Sigmoid colon (tissue), 7 donors: Measurements from ENCODE around the gene NKAPL. TPM values are rescaled to one million over a fixed set of nuclear protein-coding genes. Genes with fewer than 3 reads are reported as not detected.

Experiments
- DNase-seq: peaks from one replicate; pipeline ENCODE4 v3.0.0-alpha.2; 2019
- H3K27ac ChIP-seq, 4 donors: fragments of 200-600 bp; sonication (generic); one replicate each; pipeline ENCODE4 v1.5.1; 2016 to 2019; ENCODE audit warnings: mild to moderate bottlenecking in 1 of 4
- H3K27me3 ChIP-seq, 3 donors: fragments of 200-600 bp; sonication (generic); one replicate each; pipeline ENCODE4 v1.5.1; 2019; ENCODE audit warnings: mild to moderate bottlenecking in 1 of 3
- H3K36me3 ChIP-seq, 4 donors: fragments of 200-600 bp; sonication (generic); one replicate each; pipeline ENCODE4 v1.5.1; 2016 to 2019
- H3K4me1 ChIP-seq, 4 donors: fragments of 200-600 bp; sonication (generic); one replicate each; pipeline ENCODE4 v1.5.1; 2017 to 2019
- H3K4me3 ChIP-seq, 4 donors: fragments of 200-600 bp; sonication (generic); one replicate each; pipeline ENCODE4 v1.5.1; 2017 to 2019; ENCODE audit warnings: mild to moderate bottlenecking in 2 of 4, moderate library complexity in 1 of 4
- H3K9me3 ChIP-seq, 4 donors: fragments of 200-600 bp in 3 of 4; sonication (generic) in 3 of 4; one replicate each; pipeline versions ENCODE4 v1.5.1 to v1.6.1; 2013 to 2019
- EP300 ChIP-seq, 4 donors: sonication (generic); formaldehyde crosslinking; IDR thresholded peaks; one replicate each; pipeline ENCODE4 v1.6.1; 2017; ENCODE audit warnings: antibody characterized with exemption in 4 of 4
- POLR2A ChIP-seq, 2 donors: fragments of 450-650 bp; IDR thresholded peaks; one replicate each; pipeline ENCODE4 v1.6.1; 2016; ENCODE audit warnings: antibody characterized with exemption in 2 of 2, mild to moderate bottlenecking in 2 of 2, moderate library complexity in 2 of 2
- POLR2AphosphoS5 ChIP-seq, 4 donors: sonication (generic); formaldehyde crosslinking; IDR thresholded peaks; one replicate each; pipeline ENCODE4 v1.6.1; 2017; ENCODE audit warnings: antibody characterized with exemption in 4 of 4
- WGBS, 2 donors: extraction: QIAGEN DNeasy Blood & Tissue Kit; methylation state at CpG; one replicate each; pipeline ENCODE4 v1.1.7; 2013; 5-methylcytosine and 5-hydroxymethylcytosine counted together
- intact Hi-C: fragments of 100-400 bp; cut with DNase I; formaldehyde crosslinking; loops from one replicate; pipeline ENCODE4 v1.15.1; 2023
- polyA plus RNA-seq, 3 donors: library from polyadenylated mRNA; stranded (reverse); fragments of 200-250 nt; gene quantifications; one replicate each; pipeline ENCODE4 v1.2.3, GENCODE V29; 2013
- total RNA-seq, 4 donors: library from RNA; depleted of rRNA; stranded (reverse); fragments of >200 nt; gene quantifications; one replicate each; pipeline ENCODE4 v1.1.0, GENCODE V29; 2016
- TF ChIP-seq, protein P1 (sequence below), 4 experiments: fragments of 450-650 bp in 3 of 4; fragments of 200-600 bp in 1 of 4; IDR thresholded peaks; one replicate each; pipeline ENCODE4 v1.5.1; 2016 to 2019; ENCODE audit warnings: antibody characterized with exemption in 4 of 4, mild to moderate bottlenecking in 3 of 4, moderate library complexity in 2 of 4
- donor health status: healthy with polysubstance abuse.
- donor health status: Bipolar disorder and iron deficiency.
- donor health status: healthy.

NKAPL gene
- total and polyA plus RNA-seq, 7 donors, result 0.55 to 7.5 (median 2.7) TPM; not detected in 1

DNA sequence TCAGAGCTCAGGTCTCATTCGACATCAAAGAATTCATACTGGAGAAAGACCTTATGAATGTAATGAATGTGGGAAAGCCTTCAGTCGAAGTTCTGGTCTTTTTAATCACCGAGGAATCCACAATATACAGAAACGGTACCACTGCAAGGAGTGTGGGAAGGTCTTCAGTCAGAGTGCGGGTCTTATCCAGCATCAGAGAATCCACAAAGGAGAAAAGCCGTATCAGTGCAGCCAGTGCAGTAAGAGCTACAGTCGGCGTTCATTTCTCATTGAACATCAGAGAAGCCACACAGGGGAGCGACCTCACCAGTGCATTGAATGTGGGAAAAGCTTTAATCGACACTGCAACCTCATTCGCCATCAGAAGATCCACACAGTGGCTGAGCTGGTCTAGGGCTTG lies 26.3 kb upstream of the NKAPL start:
- Histone ChIP-seq H3K4me1 (no peaks in the 10 kb centered on the region), H3K27me3 (no peaks in the 10 kb centered on the region), H3K27ac (no peak overlapping the region), H3K9me3 (no peaks in the 10 kb centered on the region), H3K36me3 (peaks cover 0 to 74% (median 33%) of the 10 kb centered on the region in 4 donors), H3K4me3 (no peak overlapping the region)
- intact Hi-C loops, result no loop called here
- WGBS, 2 donors, result 97 to 98% methylated on average over 11 of the region's 11 CpGs
- no peak for DNase-seq
- TF ChIP-seq, protein P1, sequence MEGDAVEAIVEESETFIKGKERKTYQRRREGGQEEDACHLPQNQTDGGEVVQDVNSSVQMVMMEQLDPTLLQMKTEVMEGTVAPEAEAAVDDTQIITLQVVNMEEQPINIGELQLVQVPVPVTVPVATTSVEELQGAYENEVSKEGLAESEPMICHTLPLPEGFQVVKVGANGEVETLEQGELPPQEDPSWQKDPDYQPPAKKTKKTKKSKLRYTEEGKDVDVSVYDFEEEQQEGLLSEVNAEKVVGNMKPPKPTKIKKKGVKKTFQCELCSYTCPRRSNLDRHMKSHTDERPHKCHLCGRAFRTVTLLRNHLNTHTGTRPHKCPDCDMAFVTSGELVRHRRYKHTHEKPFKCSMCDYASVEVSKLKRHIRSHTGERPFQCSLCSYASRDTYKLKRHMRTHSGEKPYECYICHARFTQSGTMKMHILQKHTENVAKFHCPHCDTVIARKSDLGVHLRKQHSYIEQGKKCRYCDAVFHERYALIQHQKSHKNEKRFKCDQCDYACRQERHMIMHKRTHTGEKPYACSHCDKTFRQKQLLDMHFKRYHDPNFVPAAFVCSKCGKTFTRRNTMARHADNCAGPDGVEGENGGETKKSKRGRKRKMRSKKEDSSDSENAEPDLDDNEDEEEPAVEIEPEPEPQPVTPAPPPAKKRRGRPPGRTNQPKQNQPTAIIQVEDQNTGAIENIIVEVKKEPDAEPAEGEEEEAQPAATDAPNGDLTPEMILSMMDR (IDR thresholded peaks at IDR 0.05), result no peak
- no peak for TF ChIP-seq POLR2AphosphoS5 (IDR thresholded peaks at IDR 0.05)
- TF ChIP-seq EP300 (IDR thresholded peaks at IDR 0.05), result no peak
- no peak for TF ChIP-seq POLR2A (IDR thresholded peaks at IDR 0.05)

DNA sequence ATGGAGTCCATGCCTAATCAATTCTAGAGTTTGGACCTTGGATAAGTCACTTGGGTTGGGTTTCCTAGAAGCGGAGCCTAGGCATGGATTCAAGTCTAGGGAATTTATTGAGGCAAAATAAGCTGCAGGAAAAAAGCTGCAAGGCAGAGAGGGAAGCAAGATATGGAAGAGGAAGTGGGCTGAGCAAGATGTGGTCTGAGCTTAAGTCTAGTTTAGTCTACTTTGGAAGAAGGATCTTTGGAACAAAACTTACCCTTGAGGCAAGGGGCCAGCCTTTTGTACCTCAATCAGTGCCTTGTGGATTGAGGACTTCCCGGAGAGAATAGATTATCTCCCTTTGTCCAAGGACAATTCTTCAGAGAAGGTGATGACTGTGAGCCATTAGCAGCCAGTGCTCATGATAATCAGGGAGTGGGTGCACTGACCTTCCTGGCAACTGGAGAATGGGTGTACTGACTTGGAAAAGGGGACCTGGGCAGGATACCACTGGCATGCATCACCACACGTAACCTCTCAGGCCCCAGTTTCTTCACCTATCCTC lies 23.1 kb upstream of the NKAPL start:
- Histone ChIP-seq H3K36me3 (peaks cover 0 to 42% (median 14%) of the 10 kb centered on the region in 4 donors), H3K4me1 (no peaks in the 10 kb centered on the region), H3K9me3 (no peaks in the 10 kb centered on the region), H3K4me3 (no peak overlapping the region), H3K27ac (no peak overlapping the region), H3K27me3 (no peaks in the 10 kb centered on the region)
- 92 to 94% methylated on average over 3 of the region's 3 CpGs for WGBS, 2 donors
- TF ChIP-seq, protein P1 (IDR thresholded peaks at IDR 0.05), result no peak
- TF ChIP-seq POLR2AphosphoS5 (IDR thresholded peaks at IDR 0.05) (no peak), EP300 (IDR thresholded peaks at IDR 0.05) (no peak), POLR2A (IDR thresholded peaks at IDR 0.05) (no peak)
- intact Hi-C loops, result no loop called here
- no peak for DNase-seq

DNA sequence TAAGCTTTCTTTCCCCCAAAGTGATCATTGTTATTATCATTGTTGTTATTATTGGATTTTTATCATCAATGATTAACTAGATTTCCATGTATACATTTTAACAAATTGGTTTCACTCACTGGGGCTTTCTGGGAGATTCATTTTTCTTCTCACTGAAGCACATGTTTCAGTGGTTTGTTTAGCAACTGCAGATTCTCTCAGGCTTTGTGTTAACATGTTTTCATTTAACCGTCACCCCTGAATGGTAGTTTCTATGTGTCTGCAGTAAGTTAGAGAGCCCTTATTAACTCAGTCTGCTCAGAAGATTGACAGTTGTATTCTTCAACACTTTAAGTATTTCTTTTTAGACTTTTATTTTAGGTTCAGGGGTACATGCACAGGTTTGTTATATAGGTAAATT lies 19.5 kb upstream of the NKAPL start:
- no peak for DNase-seq
- Histone ChIP-seq H3K9me3 (no peaks in the 10 kb centered on the region), H3K4me1 (no peaks in the 10 kb centered on the region), H3K27ac (no peak overlapping the region), H3K4me3 (no peak overlapping the region), H3K27me3 (no peaks in the 10 kb centered on the region), H3K36me3 (peaks cover 0 to 16% (median under 1%) of the 10 kb centered on the region in 4 donors)
- intact Hi-C loops, result no loop called here
- 92 to 98% methylated on average over 1 of the region's 1 CpG for WGBS, 2 donors
- no peak for TF ChIP-seq POLR2AphosphoS5 (IDR thresholded peaks at IDR 0.05)
- TF ChIP-seq POLR2A (IDR thresholded peaks at IDR 0.05), result no peak
- TF ChIP-seq EP300 (IDR thresholded peaks at IDR 0.05), result no peak
- TF ChIP-seq, protein P1 (IDR thresholded peaks at IDR 0.05), result no peak

DNA sequence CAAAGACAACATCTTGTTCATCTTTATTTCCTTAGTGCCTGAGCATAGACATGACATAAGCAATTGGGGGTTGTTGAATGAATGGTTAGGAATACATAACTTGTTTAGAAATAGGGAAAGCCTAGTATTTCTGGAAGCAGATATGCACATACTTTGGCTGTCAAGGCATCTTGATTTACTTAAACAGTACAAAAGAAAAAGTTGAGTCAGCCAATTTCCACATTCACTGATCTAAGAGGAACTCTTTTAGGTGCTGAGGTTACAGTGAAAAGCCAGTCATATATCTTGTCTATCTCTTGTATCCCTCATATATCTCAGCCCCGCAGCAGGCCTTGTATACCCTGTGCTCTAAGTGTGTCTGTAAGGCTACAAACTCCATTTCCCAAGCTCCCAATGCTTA lies 18.6 kb upstream of the NKAPL start:
- no peaks in the 10 kb centered on the region for H3K27me3 ChIP-seq
- H3K4me1 ChIP-seq, result no peaks in the 10 kb centered on the region
- peaks cover 0 to 19% (median 9%) of the 10 kb centered on the region in 4 donors for H3K36me3 ChIP-seq
- TF ChIP-seq, protein P1 (IDR thresholded peaks at IDR 0.05), result no peak
- TF ChIP-seq POLR2AphosphoS5 (IDR thresholded peaks at IDR 0.05), result no peak
- TF ChIP-seq POLR2A (IDR thresholded peaks at IDR 0.05), result no peak
- TF ChIP-seq EP300 (IDR thresholded peaks at IDR 0.05), result no peak
- H3K27ac ChIP-seq, result no peak overlapping the region
- H3K9me3 ChIP-seq, result no peaks in the 10 kb centered on the region
- no peak for DNase-seq
- intact Hi-C loops, result no loop called here
- H3K4me3 ChIP-seq, result no peak overlapping the region
- 92 to 97% methylated on average over 1 of the region's 1 CpG for WGBS, 2 donors

DNA sequence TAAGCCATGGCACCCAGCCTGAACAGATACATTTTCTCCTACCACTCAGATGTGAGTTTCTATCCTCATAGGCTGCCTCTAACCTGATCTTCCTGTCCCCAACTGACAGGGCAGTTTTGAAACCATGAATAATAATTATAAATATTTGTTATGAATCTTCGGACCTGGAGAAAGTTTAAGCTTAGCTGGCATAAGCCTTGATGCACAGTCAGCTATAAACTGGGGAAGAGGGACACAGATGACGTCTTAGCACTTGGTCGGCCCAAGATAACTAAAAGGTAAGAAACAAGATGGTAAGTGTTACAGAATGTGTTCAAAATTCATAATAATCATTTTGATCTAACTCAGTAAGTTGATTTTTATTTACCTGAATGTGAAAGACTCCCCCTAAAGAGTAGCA lies 15.2 kb upstream of the NKAPL start:
- no peaks in the 10 kb centered on the region for H3K27me3 ChIP-seq
- H3K36me3 ChIP-seq, result peaks cover 0 to 54% (median 22%) of the 10 kb centered on the region in 4 donors
- no peak overlapping the region for H3K4me3 ChIP-seq
- 95% methylated on average over 3 of the region's 3 CpGs for WGBS, 2 donors
- H3K4me1 ChIP-seq, result no peaks in the 10 kb centered on the region
- intact Hi-C loops, result no loop called here
- DNase-seq, result no peak
- no peaks in the 10 kb centered on the region for H3K9me3 ChIP-seq
- TF ChIP-seq, protein P1 (IDR thresholded peaks at IDR 0.05), result no peak
- TF ChIP-seq EP300 (IDR thresholded peaks at IDR 0.05) (no peak), POLR2A (IDR thresholded peaks at IDR 0.05) (no peak), POLR2AphosphoS5 (IDR thresholded peaks at IDR 0.05) (no peak)
- no peak overlapping the region for H3K27ac ChIP-seq
